HCT116 (cell line): ENCODE data around the gene LRRTM3.

Experiments used
- CTCF ChIP-seq, 3 experiments: fragments of 200-600 bp in 1 of 3; sonication (generic) in 1 of 3; IDR thresholded peaks in 2 of 3; conservative IDR thresholded peaks in 1 of 3; 2 replicates each; pipeline ENCODE4 v1.5.1; 2012 to 2017; ENCODE audit warnings: low read depth in 2 of 3, low read length in 2 of 3, antibody characterized with exemption in 1 of 3, borderline replicate concordance in 1 of 3, control low read depth in 1 of 3, mild to moderate bottlenecking in 1 of 3, mixed read lengths in 1 of 3, mixed run types in 1 of 3, moderate library complexity in 1 of 3; ENCODE audit not compliant: insufficient read depth in 1 of 3
- ELF1 ChIP-seq: IDR thresholded peaks from 2 replicates; pipeline ENCODE4 v1.6.1; 2012; ENCODE audit warnings: low read depth, borderline replicate concordance
- EZH2 ChIP-seq: fragments of 200-600 bp; sonication (generic); IDR thresholded peaks from 2 replicates; pipeline ENCODE4 v1.6.1; 2017; ENCODE audit warnings: antibody characterized with exemption, mixed run types
- EZH2phosphoT487 ChIP-seq: fragments of 200-600 bp; IDR thresholded peaks from 2 replicates; pipeline ENCODE4 v1.6.1; 2018; ENCODE audit warnings: antibody characterized with exemption, borderline replicate concordance
- POLR2A ChIP-seq: IDR thresholded peaks from 2 replicates; pipeline ENCODE4 v1.7.0; 2011; ENCODE audit warnings: borderline replicate concordance; ENCODE audit not compliant: insufficient read depth, insufficient read length; ENCODE audit errors: extremely low read depth
- POLR2AphosphoS5 ChIP-seq: IDR thresholded peaks from 2 replicates; pipeline ENCODE4 v1.6.1; 2011; ENCODE audit warnings: mild to moderate bottlenecking, low read depth, low read length, moderate library complexity
- RAD21 ChIP-seq: IDR thresholded peaks from 2 replicates; pipeline ENCODE4 v1.6.1; 2012; ENCODE audit warnings: low read depth, mild to moderate bottlenecking
- SP1 ChIP-seq: IDR thresholded peaks from 2 replicates; pipeline ENCODE4 v1.6.1; 2012; ENCODE audit warnings: low read depth
- YY1 ChIP-seq: IDR thresholded peaks from 2 replicates; pipeline ENCODE4 v1.6.1; 2011; ENCODE audit warnings: low read length, low read depth, moderate library complexity, mild to moderate bottlenecking; ENCODE audit not compliant: insufficient replicate concordance; ENCODE audit errors: extremely low read depth
- ZNF274 ChIP-seq: fragments of 200-500 bp; sonication (Bioruptor generic); IDR thresholded peaks from 2 replicates; pipeline ENCODE4 v1.6.1; 2014; ENCODE audit warnings: mild to moderate bottlenecking, low read depth, low read length, inconsistent platforms
- TF ChIP-seq, protein P1 (sequence below): IDR thresholded peaks from 2 replicates; pipeline ENCODE4 v1.6.1; 2012; ENCODE audit warnings: low read depth

GRCh38 chr10:66882271-66882670, 43.6 kb upstream of the LRRTM3 start:
- TF ChIP-seq CTCF (IDR thresholded peaks at IDR 0.05 in 2 of 3, conservative IDR thresholded peaks at IDR 0.05 in 1 of 3; ENCODE audit: borderline replicate concordance in 1 of 3, insufficient read depth in 1 of 3, low read depth in 2 of 3, low read length in 2 of 3): no peak
- TF ChIP-seq EZH2: no peak
- TF ChIP-seq ZNF274: no peak
- TF ChIP-seq SP1: no peak
- TF ChIP-seq, protein P1, sequence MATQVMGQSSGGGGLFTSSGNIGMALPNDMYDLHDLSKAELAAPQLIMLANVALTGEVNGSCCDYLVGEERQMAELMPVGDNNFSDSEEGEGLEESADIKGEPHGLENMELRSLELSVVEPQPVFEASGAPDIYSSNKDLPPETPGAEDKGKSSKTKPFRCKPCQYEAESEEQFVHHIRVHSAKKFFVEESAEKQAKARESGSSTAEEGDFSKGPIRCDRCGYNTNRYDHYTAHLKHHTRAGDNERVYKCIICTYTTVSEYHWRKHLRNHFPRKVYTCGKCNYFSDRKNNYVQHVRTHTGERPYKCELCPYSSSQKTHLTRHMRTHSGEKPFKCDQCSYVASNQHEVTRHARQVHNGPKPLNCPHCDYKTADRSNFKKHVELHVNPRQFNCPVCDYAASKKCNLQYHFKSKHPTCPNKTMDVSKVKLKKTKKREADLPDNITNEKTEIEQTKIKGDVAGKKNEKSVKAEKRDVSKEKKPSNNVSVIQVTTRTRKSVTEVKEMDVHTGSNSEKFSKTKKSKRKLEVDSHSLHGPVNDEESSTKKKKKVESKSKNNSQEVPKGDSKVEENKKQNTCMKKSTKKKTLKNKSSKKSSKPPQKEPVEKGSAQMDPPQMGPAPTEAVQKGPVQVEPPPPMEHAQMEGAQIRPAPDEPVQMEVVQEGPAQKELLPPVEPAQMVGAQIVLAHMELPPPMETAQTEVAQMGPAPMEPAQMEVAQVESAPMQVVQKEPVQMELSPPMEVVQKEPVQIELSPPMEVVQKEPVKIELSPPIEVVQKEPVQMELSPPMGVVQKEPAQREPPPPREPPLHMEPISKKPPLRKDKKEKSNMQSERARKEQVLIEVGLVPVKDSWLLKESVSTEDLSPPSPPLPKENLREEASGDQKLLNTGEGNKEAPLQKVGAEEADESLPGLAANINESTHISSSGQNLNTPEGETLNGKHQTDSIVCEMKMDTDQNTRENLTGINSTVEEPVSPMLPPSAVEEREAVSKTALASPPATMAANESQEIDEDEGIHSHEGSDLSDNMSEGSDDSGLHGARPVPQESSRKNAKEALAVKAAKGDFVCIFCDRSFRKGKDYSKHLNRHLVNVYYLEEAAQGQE: no peak
- TF ChIP-seq POLR2A: no peak
- TF ChIP-seq YY1: no peak
- no peak for TF ChIP-seq ELF1
- TF ChIP-seq RAD21: no peak
- no peak for TF ChIP-seq EZH2phosphoT487
- no peak for TF ChIP-seq POLR2AphosphoS5
